Measurements from ENCODE around the gene FOS.

The FOS gene

DNA sequence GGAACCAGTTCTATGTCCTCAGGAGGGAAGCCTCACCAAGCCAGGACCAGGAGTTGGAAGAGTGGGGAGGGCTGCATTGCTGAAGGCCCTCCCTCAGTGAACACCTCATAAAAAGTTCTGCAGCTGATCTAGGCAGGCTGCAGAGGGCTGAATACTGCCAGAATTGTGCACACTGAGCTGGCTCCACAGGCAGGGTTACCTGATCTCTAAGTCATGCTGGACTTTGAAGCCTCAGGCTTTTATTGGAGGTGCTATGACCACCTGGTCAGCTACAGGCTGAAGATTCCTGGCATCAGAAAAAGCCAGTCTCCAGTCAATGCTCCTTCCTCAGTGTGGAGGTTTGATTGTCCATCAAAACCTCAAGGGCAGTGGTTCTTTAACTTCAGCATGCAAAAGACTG, 39.7 kb downstream of the FOS start:
- no peak for DNase-seq (ENCODE audit: low read depth in 2 of 2)

DNA sequence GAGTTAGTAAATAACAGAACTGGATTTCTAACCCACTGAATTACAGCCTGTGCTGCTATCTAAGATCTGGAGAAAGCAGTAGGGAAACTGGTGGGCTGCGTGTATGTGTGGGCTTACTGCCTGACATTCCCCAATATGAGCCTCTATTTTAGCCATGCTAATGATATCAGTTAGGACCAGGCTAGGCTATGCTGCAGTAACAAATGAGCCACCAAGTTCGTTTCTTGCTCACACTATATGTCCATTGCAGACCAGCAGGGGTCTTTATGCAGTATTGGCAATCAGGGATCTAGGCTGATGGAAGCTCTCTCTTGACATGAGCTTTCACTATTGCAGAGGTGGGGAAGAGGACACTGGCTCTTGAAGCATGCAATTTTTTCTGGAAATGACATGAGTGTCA, 40.4 kb downstream of the FOS start:
- no peak for DNase-seq (ENCODE audit: low read depth in 2 of 2)

DNA sequence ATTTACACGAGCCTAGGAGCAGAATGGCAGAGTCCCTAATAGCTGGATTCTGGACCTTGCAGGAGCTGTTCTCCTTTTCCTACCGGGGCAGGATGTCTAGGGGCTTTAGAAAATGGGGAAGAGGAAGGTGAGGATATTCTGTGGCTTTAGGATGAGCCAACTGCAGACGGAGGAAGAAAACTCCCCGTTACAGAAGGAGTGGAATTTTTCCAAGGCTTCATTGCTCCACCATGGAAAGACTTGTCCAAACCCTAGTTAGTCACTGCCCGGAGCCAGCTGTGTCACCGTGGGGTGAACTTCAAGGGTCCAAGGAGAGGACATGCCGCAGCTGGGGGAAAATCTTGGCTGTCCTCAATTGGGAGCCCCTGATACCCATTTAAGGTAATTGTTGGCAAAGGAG, 41.6 kb downstream of the FOS start:
- DNase-seq (ENCODE audit: low read depth in 2 of 2): no peak

DNA sequence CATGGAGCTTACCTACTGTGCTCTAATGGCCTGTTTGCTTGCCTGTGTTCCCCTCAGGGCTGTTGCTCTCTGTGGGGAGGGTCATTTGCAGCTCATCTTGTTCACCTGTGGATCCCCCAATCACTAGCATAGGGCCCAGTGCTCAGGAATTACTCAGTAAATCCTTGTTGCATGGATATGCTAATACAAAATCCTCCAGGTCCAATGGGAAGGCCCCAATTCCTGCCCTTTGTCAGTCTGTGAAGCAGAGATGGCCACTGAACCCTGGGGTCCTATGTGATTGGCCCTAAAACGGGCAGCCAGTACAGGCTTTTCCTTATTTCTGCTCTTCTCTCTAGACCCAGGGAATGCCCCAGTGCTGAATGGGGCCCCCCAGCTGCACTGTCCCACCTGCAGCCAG, 44.1 kb downstream of the FOS start:
- no peak for DNase-seq (ENCODE audit: low read depth in 2 of 2)

DNA sequence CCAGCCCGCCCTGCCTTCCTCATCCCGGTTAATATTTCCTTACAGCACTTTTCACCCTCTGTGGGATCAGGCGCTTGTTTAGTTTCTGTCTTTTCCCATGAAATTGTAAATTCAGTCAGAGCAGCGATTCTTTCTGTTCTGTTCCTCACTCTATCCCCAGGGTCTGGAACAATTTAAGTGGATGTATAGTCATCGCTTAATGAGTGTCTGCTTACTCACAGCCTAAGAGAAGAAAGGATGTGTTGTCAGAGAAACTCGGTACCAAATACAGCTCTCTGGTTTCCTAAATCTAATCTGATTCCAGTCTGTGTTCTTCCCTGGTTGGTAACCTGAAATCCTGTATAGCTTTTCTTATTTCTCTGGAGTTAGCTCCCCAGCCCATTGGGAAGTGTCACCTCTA, 44.9 kb downstream of the FOS start:
- DNase-seq (ENCODE audit: low read depth in 2 of 2): no peak

DNA sequence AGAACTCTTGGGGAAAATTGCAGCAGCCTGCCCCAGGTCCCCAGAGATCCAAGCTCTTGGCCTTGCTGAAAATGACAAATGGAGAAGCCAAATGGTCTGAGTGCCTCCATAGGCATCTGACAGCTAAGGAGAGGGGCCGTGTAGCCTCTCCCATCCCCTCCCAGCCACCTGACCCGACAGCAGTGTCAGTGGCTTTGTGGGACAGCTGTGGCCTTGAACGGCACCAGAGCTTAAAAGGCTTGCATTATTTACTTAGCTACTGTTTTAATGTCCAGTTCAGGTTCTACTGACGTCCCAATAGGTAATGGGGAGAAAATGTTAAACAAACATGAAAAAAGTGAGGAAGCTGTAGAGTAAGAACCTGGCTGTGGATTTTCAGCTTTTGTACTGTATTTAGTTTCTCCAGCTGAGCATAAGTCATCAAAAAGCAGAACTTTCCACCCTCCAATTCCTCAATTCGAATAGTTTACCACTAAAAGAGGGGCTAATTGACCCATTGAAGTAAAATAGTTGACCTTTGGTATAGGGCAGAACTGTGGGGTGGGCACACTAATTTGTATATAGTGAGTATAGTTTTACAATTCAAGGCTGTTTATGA, 50.0 kb downstream of the FOS start:
- no peak for DNase-seq (ENCODE audit: low read depth in 2 of 2)

DNA sequence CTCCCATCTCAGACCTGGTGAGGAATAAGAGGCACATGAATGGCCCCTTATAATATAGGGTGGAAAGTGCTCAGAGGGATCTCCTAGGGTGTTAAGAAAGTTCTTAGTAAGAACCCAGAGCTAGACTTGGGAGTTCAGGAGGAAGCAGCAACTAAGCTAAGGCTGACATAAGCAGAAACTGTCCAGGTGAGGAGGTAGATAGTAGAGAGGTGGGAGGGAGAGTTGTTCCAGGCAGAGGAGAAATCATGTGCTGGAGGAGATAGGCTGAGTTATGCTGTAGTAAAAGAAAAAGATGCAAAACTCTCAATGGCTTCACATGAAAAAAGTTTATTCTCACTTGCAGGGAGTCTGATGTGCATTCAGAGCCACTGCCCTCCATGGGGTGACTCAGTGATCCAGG, 50.7 kb downstream of the FOS start:
- no peak for DNase-seq (ENCODE audit: low read depth in 2 of 2)

DNA sequence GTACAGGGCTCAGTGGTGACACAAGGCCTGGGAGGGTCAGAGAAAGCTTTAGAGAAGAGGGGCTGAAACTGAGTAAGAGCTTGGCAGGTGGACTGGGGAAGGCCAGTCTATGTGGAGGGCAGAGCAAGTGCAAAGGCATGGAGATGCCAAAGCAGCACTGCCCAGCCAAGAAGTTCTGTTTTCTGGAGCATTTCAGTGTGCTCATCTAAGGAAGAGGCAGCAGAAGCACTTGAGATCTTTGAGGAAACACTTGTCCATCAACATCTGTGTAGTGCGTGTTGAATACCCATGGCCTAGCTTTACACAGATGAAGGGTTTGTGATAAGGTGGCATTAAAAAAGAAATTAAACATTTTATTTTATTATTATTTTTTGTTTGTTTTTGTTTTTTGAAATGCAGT, 52.8 kb downstream of the FOS start:
- DNase-seq (ENCODE audit: low read depth in 2 of 2): no peak

Data from stimulated activated CD4-positive, alpha-beta T cell treated with anti-CD3 and anti-CD28 coated beads, Interleukin-12 subunit alpha, Interleukin-12 subunit beta, amount 100 ng/mL, for 24 hours (primary cell).